ENCODE data around the gene HMCN2.

HMCN2 gene, protein sequence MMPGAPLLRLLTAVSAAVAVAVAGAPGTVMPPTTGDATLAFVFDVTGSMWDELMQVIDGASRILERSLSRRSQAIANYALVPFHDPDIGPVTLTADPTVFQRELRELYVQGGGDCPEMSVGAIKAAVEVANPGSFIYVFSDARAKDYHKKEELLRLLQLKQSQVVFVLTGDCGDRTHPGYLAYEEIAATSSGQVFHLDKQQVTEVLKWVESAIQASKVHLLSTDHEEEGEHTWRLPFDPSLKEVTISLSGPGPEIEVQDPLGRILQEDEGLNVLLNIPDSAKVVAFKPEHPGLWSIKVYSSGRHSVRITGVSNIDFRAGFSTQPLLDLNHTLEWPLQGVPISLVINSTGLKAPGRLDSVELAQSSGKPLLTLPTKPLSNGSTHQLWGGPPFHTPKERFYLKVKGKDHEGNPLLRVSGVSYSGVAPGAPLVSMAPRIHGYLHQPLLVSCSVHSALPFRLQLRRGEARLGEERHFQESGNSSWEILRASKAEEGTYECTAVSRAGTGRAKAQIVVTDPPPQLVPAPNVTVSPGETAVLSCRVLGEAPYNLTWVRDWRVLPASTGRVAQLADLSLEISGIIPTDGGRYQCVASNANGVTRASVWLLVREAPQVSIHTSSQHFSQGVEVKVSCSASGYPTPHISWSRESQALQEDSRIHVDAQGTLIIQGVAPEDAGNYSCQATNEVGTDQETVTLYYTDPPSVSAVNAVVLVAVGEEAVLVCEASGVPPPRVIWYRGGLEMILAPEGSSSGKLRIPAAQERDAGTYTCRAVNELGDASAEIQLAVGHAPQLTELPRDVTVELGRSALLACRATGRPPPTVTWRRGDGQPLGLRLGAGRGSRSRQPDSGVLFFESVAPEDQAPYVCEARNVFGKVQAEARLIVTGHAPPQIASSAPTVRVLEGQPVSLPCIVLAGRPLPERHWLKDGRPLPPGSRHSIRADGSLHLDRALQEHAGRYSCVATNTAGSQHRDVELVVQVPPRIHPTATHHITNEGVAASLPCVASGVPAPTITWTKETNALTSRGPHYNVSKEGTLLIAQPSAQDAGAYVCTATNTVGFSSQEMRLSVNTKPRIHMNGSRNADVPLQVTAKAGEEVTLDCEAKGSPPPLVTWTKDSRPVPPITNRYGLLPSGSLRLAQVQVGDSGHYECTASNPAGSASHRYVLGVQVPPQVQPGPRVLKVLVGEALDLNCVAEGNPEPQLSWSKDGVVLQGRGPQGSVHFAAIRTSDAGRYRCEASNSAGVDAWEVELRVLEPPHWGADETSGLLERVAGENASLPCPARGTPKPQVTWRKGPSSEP (N-terminal part only)

DNA sequence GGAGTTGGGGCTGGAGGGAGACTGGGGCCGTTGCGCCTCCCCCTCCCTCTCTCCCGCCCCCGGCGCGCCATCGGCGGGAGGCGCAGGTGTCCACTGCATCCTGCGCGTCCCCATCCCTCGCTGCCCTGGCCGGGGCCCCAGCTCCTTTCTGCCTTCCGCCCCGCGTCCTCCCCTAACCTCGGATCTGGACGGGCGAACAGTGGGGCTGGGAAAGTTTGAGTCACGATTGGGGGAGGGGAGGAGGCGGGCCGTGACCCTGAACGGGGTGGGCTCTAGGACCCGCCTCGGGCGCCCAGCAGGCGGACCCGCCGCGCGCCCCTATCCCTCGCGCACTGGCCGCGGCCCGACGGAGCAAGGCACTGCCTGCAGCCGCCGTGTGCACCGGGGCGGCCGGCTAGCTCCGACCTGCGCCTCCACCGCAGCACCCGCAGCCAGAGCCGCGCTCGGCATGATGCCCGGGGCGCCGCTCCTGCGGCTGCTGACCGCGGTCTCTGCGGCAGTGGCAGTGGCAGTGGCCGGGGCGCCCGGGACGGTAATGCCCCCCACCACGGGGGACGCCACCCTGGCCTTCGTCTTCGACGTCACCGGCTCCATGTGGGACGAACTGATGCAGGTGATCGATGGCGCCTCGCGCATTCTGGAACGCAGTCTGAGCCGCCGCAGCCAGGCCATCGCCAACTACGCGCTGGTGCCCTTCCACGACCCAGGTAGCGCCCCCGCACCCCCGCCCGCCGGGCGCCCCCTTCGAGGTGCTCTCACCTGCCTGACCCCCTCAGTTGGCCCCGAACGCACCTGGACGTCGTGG lies at the start of gene HMCN2:
TSS of gene HMCN2 (plus strand) at position 330 of the 805 bp plus-strand sequence. CDS start at position 449, 119 bp downstream.
- no peak for DNase-seq (ENCODE audit: low read depth)

DNA sequence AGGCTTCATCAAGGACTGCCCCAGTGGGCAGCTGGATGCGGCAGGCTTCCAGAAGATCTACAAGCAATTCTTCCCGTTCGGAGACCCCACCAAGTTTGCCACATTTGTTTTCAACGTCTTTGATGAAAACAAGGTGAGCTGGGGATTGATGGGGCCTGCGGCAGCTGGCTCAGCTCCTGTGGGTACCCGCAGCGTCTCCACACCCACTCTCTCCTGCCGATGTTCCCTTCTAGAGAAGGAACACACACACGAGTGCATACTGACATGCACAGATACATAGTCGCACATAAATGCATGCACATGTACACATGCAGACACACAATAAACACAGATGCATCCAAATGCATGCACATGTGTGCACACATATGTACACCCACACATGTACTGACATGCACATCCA lies 47.7 kb upstream of the HMCN2 start:
- DNase-seq (ENCODE audit: low read depth), result no peak

DNA sequence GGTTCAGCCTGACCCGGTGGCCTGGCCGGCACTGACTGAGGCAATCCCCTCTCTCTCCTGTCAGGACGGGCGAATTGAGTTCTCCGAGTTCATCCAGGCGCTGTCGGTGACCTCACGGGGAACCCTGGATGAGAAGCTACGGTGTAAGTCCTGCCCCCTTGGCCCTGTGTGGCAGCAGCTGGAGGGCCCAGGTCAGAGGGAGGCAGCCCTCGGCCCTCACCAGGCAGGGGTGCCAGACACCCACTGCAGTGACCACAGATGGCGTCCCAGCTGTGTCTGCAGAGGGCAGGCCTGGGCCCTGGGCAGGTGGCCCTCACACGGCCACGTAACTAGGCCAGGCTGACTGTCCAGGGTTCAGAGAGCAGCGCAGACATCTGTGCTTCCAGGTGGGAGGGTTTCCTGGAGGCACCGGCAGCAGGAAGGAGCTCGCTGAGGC lies 45.9 kb upstream of the HMCN2 start:
- no peak for DNase-seq (ENCODE audit: low read depth)

DNA sequence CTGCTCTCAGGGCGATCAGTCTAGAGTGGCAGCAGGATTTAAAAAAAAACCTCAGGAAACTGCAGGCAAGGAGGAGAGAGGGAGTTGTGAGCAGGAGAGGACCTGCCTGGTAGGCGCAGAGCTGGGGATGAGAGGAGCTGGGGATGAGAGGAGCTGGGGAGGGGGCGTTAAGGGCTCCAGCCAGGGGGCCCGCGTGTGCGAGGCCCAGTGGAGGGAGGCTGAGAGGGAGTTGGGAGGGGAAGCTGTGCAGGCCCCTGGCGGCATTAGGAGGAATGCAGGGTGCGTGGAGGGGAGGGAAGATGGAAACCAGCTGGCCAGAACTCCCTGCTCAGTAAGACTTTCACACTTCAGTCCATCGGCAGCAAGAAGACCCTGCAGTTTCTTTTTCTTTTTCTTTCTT lies 45.2 kb upstream of the HMCN2 start:
- DNase-seq (ENCODE audit: low read depth), result no peak

DNA sequence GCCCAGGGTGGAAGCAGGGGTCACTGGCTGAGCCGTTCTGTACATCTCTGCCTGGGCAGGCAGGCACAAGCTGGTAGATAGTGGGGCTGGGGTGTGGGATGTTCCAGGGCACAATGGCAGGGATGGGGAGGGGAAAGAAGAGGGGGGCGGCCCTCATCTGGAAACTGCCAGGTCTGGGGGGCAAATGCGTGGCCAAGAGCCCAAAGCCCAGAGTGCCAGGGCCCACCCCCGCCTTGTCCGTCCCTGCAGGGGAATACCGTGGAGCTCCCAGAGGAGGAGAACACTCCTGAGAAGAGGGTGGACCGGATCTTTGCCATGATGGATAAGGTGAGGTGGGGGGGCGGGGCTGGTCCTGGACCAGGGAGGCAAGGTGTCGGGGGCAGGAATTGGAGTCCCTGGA lies 42.7 kb upstream of the HMCN2 start:
- no peak for DNase-seq (ENCODE audit: low read depth)

DNA sequence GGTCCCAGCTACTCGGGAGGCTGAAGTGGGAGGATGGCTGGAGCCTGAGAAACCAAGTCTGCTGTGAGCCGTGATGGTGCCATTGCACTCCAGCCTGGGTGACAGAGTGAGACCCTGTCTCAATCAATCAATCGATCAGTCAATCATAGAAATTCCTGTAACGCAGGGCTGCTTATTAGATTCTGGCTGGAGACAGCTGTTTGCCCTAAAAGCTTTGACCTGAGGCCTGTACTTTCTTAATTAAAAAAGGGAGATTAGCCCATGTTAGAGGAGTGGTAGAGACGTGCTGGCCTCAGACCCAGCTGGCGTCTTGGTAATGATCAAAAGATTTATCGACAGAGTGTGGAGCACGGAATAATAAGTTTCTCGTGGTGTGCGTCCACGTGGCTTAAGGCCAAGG lies 40.5 kb upstream of the HMCN2 start:
- no peak for DNase-seq (ENCODE audit: low read depth)

DNA sequence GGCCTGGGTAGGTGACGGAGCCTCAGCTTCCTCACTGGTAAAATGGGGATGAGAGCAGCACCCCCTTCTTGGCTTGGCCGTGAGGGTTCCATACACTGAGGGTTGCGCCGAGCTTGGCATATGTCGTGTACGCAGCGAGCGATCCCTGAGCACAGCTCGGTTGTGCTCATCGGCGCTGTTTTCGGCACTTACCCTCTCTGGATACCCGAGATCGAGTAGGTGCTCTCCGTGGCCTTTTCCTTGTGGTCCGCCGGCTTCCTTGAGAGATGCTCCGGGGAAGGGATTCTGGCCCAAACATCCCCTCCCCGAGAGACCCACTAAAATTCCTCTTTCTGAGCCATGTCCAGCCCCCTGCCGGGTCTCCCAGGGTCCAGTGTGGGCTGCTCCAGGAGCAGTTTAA lies 40.0 kb upstream of the HMCN2 start:
- DNase-seq (ENCODE audit: low read depth), result no peak

DNA sequence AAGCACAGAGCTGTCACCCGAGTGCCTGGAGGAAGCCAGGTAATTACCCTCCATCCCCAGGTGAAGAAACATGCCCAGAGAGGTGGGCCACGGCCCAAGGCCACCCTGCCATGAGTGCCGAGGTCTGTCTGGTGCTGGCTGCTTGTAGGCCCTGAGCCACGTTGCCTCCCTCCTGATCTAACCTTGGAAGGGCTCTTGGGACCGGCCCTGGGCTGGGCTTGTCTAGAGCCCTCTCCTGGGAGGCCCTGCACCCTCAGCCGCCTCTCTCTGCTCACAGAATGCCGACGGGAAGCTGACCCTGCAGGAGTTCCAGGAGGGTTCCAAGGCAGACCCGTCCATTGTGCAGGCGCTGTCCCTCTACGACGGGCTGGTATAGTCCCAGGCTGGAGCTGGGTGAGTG lies 39.4 kb upstream of the HMCN2 start:
- DNase-seq (ENCODE audit: low read depth), result no peak

DNA sequence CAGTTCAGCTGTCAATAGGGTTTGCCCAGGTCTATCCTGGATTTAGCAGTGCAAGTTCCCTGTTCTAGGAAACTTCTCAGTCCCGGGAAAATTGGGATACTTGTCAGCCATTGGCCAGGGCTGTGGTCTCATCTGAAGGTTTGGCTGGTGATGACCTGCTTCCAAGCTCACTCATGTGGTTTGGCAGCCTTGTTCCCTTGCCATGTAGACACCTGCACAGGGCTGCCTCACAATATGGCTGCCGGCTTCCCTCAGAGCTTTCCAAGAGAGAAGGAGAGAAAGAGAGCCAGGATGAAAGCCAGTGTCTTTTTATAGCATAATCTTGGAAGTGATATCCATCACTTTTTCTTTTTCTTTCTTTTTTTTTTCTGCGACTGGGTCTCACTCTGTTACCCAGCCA lies 37.7 kb upstream of the HMCN2 start:
- DNase-seq (ENCODE audit: low read depth), result no peak

DNA sequence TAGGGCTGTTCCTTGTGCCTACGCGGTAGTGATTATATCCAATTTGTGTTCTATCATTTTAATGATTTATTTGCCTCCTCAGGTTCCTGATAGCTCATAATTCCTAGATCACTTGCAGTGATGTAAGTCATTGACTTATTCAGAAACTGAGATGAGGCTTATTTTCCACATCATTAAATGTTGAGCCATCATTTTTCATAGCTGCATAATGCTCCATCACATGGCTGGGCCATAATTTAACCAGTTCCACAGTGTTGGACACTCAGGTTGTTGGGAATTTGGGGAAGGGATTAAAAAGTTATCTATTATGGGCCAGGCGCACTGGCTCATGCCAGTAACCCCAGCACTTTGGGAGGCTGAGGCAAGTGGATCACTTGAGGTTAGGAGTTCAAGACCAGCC lies 35.8 kb upstream of the HMCN2 start:
- DNase-seq (ENCODE audit: low read depth), result no peak

DNA sequence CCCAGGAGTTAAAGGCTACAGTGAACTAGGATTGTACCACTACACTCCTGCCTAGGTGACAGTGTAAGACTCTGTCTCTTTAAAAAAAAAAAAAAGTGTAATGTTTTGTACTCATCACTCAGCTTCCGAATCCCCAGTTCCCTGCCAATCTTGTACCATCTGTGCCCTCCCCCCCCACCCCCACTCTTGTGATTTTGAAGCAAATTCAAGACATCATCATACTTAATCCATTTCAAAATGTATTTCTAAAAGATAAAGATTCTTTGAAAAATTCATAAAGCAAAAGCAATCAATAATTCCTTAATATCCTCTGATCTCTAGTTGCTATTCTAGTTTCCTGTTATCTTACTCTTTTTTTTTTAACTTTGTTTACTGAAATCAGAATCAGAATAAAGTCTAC lies 34.9 kb upstream of the HMCN2 start:
- DNase-seq (ENCODE audit: low read depth), result no peak

DNA sequence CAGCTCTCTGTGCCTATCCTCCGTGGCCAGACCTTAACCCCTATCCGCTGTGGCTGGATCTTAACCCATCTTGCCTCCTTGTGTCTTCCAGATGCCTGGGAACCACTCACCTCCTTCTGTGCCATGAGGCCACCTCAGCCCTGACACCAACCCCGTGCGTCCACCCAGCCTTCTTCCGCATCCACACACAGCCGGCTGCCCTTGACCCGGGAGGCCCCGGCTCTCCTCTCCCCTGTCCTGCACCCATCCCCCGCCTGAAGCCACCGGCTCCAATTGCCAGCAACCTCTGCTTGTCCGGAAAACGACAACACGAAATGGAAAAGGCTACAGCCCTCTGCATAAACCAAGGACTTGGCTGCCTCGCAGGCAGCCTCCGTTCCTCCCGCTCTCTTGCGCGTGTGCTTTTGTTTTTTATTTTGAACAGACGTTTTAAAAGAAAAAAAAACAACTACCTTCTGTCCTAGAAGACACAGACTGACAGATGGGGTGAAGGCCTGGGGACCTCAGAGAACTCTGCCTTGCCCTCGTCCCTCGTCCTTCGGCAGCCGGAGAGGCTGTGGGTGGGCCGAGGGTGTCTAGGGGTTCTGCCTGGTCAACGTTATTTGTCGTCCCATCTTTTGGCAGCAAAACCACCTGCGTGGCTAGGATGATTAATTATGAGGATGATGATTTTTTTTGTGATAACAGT lies 32.5 kb upstream of the HMCN2 start:
- DNase-seq (ENCODE audit: low read depth), result no peak

DNA sequence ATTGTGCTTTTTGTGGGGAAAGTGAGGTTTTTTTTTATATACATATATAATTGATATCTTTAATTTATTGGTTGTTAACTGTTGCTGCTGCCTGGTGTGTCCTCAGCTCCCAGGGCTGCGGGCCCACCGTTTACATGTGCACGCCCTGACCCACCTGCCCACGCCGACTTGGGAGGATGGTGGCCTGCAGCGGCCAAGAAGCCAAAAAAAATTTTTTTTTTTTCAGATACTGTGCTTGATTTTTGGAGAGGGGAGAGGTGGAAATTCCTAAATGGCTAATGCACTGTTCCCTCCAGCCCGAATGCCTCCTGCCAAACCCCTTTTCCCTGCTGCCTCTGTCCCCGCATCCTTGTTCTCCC lies 32.0 kb upstream of the HMCN2 start:
- no peak for DNase-seq (ENCODE audit: low read depth)

DNA sequence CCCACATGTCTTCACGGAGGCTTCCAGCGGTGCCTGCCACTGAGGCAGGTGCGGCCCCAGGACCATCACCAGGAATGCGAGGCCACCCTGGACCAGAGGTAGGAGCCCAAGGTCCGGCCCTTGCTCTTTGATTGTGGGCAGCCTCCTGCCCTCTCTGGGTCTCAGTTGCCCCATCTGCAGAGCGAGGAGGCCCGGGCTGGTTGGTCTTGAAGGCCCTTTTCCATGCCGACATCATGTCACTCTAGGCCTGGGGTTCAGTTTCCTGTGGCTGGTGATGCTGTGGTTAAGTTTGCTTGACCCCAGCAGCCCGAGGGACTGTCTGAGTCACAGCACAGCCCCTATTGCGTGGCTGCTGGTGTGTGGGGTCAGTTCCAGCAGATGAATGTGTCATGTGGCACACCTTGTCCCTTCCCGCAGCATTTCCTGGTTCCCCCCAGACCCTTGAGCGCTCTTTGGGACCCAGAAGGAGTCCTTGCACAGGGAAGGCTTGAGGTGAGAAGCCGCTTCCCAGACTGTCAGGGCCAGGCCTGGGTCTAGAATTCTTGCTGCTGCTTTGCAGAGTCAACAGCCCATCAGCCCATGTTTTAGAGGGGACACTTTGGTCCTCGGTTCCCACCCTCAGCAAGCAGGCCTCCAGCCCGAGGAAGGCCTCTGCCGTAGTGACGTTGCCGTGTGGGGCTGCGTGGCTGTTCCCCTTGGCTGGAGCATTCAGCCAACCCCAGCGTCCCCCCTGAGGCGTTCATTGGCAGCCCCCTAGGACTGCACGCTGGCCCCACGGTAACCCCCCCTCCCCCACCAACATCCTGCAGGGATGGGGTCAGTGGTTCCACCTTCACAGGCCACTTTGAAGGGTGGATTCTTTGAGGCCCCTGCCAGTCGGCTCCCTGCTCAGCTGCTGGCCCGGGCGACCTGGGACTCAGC lies 31.0 kb upstream of the HMCN2 start:
- DNase-seq (ENCODE audit: low read depth), result no peak

DNA sequence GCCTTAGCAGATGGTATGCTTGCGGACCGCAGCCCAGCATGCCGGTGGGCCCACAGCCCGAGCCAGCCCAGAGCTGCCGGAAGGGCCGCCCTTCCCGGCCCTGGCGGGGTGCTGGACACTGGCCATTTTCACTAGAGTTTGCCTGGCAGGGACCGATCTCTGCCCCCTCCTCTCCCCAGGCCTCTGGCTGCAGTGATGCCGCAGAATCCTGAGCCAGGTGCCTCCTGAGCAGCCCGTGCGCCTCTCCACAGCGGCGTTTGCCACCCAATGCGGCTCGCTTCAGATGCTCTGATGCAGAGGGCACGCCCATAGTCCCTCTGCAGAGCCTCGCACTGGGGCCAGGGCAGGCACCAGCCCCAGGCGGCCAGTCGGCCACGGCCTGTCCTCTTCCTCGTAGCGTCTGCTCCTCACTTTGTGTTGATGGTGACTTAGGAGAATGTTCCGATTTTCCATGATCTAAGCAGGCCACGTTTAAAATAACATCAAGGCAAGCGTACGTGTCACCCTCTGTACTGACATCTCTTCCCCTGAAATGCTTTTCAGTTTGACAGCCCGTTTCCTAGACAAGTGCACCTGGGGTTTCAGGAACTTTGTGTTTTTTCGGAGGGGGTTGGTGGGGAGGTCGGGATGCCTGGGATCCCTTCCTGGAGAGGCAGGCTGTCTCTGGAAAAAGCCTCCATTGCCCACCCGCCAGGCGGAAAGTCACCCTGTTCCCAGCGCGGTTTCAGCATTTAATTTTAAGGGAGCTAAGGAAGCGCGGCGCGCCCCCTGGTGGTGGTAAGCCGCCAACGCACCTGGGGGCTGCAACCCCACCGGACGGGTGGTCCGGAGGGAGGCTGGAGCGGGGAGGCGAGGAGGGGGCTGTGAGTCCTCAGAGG lies 29.8 kb upstream of the HMCN2 start:
- peak; percentile 52 for DNase-seq (ENCODE audit: low read depth)

DNA sequence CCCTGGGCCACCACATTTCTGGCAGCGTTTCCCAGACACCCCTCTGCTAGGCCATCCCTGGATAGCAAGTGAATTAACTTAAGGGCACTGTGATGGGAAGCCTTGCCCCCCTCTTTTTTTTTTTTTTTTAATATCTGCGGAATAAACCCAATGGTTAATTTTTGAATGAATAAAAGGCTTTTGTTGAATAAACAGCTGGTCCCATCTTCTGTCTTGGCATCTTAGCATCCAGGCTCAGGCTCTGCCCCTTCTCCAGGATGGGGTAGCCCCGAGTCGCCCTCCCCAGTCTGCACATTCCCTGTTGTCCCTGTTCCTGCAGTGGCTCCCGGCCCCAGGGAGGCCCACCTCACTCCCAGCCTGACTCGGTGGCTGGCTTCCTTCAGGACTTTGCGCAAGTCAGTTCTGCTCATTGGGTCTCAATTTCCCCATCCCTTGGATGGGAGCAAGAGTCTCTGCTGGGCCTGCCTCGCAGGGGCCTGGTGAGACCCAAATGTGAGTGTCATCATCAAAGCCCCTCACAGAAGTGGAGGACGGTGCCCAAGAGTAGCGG lies 29.0 kb upstream of the HMCN2 start:
- no peak for DNase-seq (ENCODE audit: low read depth)

DNA sequence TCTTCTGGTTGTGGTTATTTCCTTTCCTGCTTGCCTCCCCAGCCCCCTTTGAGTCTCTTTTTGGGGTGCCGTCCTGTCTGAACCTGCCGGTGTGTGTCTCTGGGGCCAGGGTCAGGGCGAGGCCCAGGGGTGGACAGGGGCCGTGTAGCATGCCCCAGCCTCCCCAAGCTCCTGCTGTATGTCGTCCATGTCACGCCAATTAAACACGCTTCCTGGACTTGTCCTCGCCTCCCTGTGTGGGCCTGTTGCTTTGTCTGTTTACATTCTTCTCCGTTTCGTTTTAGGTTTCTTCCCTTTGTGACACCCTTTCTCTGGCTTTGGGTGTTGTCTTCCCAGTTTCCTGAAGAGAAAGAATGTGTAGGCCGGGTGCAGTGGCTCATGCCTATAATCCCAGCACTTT lies 28.5 kb upstream of the HMCN2 start:
- DNase-seq (ENCODE audit: low read depth), result no peak

DNA sequence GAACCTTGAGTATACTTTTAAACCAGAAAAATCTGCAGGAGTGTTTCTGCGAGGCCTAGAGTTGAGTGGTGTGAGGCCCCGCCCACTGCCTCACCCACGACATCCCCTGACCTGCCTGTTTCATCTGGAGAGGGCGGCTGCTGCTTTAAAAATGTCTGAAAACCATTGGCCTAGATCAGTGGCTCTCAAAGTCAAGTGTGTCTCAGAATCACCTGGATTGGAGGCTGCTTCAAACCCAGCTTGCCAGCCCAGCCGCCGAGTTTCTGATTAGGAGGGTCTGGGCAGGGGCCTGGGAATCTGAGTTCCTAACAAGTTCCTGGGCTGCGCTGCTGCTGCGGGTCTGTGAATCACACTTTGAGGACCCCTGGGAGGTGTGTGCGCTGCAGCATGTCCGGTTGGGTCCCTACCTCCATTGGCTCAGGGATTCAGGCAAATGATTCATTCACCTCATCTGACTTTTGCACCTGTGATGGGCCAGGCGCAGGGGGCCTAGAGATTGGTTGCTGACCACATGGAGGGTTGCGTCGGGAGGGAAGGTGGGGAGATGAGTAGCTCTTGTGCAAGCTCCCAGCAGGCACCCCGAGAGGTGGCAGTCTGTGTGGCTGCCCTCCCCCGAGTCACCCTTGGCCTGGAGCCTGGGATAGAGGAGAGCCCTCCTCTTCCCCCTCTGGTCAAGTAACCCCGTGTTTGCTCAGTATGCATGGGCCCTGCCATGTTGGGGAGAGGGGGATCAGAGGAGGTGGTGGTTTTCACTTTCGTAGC lies 27.6 kb upstream of the HMCN2 start:
- no peak for DNase-seq (ENCODE audit: low read depth)

Data from activated T-helper 1 cell treated with Interleukin-2 at 50 U/mL for 16 hours (primary cell).